Germinal center (tissue), 1 donor: ENCODE measurements around the gene NFASC.

Experiments used
- DNase-seq: peaks from one replicate; pipeline ENCODE4 v3.0.0; 2012; ENCODE audit warnings: mixed read lengths, low spot score

NFASC gene

GRCh38 chr1:204928671-204929486 is 58.2 kb downstream of the NFASC start:
- DNase-seq, result no peak

GRCh38 chr1:204929487-204930154 is 59.0 kb downstream of the NFASC start:
- no peak for DNase-seq

- no peak for DNase-seq
Observed at GRCh38 chr1:204930155-204930523, 59.5 kb downstream of the NFASC start.

- DNase-seq, result no peak
Observed at GRCh38 chr1:204931313-204931712, 60.7 kb downstream of the NFASC start.

GRCh38 chr1:204931768-204932572 is 61.3 kb downstream of the NFASC start:
- no peak for DNase-seq

- no peak for DNase-seq
Observed at GRCh38 chr1:204932573-204932909, 61.9 kb downstream of the NFASC start.

GRCh38 chr1:204935155-204935554 is 64.5 kb downstream of the NFASC start:
- DNase-seq, result no peak

GRCh38 chr1:204936765-204937164 is 66.1 kb downstream of the NFASC start:
- no peak for DNase-seq

- no peak for DNase-seq
Observed at GRCh38 chr1:204937901-204938300, 67.2 kb downstream of the NFASC start.

GRCh38 chr1:204940591-204940990 is 69.9 kb downstream of the NFASC start:
- no peak for DNase-seq

GRCh38 chr1:204941421-204942338 is 71.0 kb downstream of the NFASC start:
- DNase-seq, result peak; percentile 69

- DNase-seq, result no peak
Observed at GRCh38 chr1:204943495-204943894, 72.8 kb downstream of the NFASC start.

- no peak for DNase-seq
Observed at GRCh38 chr1:204944662-204945061, 74.0 kb downstream of the NFASC start.

GRCh38 chr1:204945565-204945977 is 74.9 kb downstream of the NFASC start:
- DNase-seq, result no peak

GRCh38 chr1:204946640-204947039 is 76.0 kb downstream of the NFASC start:
- DNase-seq, result no peak

- no peak for DNase-seq
Observed at GRCh38 chr1:204947338-204947737, 76.7 kb downstream of the NFASC start.

- DNase-seq, result no peak
Observed at GRCh38 chr1:204947747-204948146, 77.1 kb downstream of the NFASC start.

- no peak for DNase-seq
Observed at GRCh38 chr1:204950353-204951001, 79.8 kb downstream of the NFASC start.

- DNase-seq, result no peak
Observed at GRCh38 chr1:204958317-204959307, 88.0 kb downstream of the NFASC start.

GRCh38 chr1:204959374-204959773 is 88.7 kb downstream of the NFASC start:
- DNase-seq, result no peak
